PC-3 (cell line): ENCODE measurements around the gene ZFP3. TPM values are rescaled to one million over a fixed set of nuclear protein-coding genes. Genes with fewer than 3 reads are reported as not detected.
"Not testable (repeated sequence)": the region's sequence is repeated elsewhere in the genome, so short reads cannot be mapped to it uniquely, and the experiment has no call there.

Source experiments
- ATAC-seq: fragments of 200-7000 bp; cut with Tn5 transposase; 2 replicates; pipeline ENCODE4 v1.9.1; 2020; ENCODE audit warnings: mild to moderate bottlenecking, moderate library complexity
- BruUV-seq: library from RNA; stranded (reverse); fragments of 400-500 nt; replicated peaks from 2 replicates; lab custom pipeline; 2021; lab: Mats Ljungman, UMichigan
- CTCF ChIA-PET: fragments of 300-600 bp; sonication (Branson Sonifier 250); formaldehyde crosslinking; loops from one replicate; lab custom pipeline; 2022; ENCODE audit warnings: antibody characterized with exemption; lab: Charles Lee
- POLR2A ChIA-PET: fragments of 300-600 bp; sonication (Branson Sonifier 250); formaldehyde crosslinking; loops from one replicate; lab custom pipeline; 2022; ENCODE audit warnings: antibody characterized with exemption; ENCODE audit not compliant: unreplicated experiment; lab: Charles Lee
- DNase-seq: peaks from one replicate; pipeline ENCODE4 v3.0.0-alpha.2; 2015
- H2AFZ ChIP-seq: fragments of 300-600 bp; sonication (generic); 2 replicates; pipeline ENCODE4 v1.6.0; 2016; ENCODE audit warnings: antibody characterized with exemption, low read length
- H3F3A ChIP-seq: fragments of 300-600 bp; sonication (generic); one replicate; pipeline ENCODE4 v1.6.0; 2017; ENCODE audit warnings: antibody characterized with exemption, low read length, control low read depth, mild to moderate bottlenecking; ENCODE audit not compliant: unreplicated experiment
- H3K27ac ChIP-seq: fragments of 300-600 bp; sonication (generic); 2 replicates; pipeline ENCODE4 v1.5.1; 2016; ENCODE audit warnings: mild to moderate bottlenecking, low read length
- H3K27me3 ChIP-seq: fragments of 300-600 bp; sonication (generic); 2 replicates; pipeline ENCODE4 v1.6.1; 2016; ENCODE audit warnings: low read length, mixed read lengths
- H3K36me3 ChIP-seq: fragments of 300-600 bp; sonication (generic); 2 replicates; pipeline ENCODE4 v1.6.1; 2016; ENCODE audit warnings: low read depth, mixed run types, low read length, mixed read lengths
- H3K4me1 ChIP-seq: fragments of 300-600 bp; sonication (generic); 2 replicates; pipeline ENCODE4 v1.5.1; 2016; ENCODE audit warnings: low read length; ENCODE audit not compliant: insufficient read depth
- H3K4me2 ChIP-seq: fragments of 300-600 bp; sonication (generic); 2 replicates; pipeline ENCODE4 v1.6.0; 2016; ENCODE audit warnings: low read length
- H3K4me3 ChIP-seq: fragments of 300-600 bp; sonication (generic); 2 replicates; pipeline ENCODE4 v1.5.1; 2016; ENCODE audit warnings: mild to moderate bottlenecking, low read length, mixed read lengths
- H3K79me2 ChIP-seq: fragments of 300-600 bp; sonication (generic); 2 replicates; pipeline ENCODE4 v1.6.1; 2017; ENCODE audit warnings: low read length, mixed read lengths
- H3K9ac ChIP-seq: fragments of 300-600 bp; sonication (generic); 2 replicates; pipeline ENCODE4 v1.6.0; 2016; ENCODE audit warnings: mild to moderate bottlenecking, low read length
- H3K9me2 ChIP-seq: fragments of 300-600 bp; sonication (generic); replicated peaks from 2 replicates; pipeline ENCODE4 v1.6.1; 2016; ENCODE audit warnings: mixed run types, low read length, mixed read lengths
- H3K9me3 ChIP-seq: fragments of 300-600 bp; sonication (generic); 2 replicates; pipeline ENCODE4 v1.6.1; 2016; ENCODE audit warnings: low read length, mixed read lengths
- H4K20me1 ChIP-seq: fragments of 300-600 bp; sonication (generic); 2 replicates; pipeline ENCODE4 v1.6.1; 2016; ENCODE audit warnings: low read length, mixed read lengths
- CTCF ChIP-seq: fragments of 300-600 bp; sonication (generic); conservative IDR thresholded peaks from 2 replicates; pipeline ENCODE4 v1.5.1; 2017; ENCODE audit warnings: antibody characterized with exemption, low read depth, mild to moderate bottlenecking, low read length
- EZH2 ChIP-seq: fragments of 300-600 bp; sonication (generic); IDR thresholded peaks from one replicate; pipeline ENCODE4 v1.6.1; 2017; ENCODE audit warnings: antibody characterized with exemption, mild to moderate bottlenecking, low read length; ENCODE audit not compliant: unreplicated experiment
- EZH2phosphoT487 ChIP-seq: fragments of 300-600 bp; sonication (generic); IDR thresholded peaks from 2 replicates; pipeline ENCODE4 v1.6.1; 2018; ENCODE audit warnings: mild to moderate bottlenecking, antibody characterized with exemption, low read length, borderline replicate concordance
- intact Hi-C: fragments of 100-400 bp; cut with micrococcal nuclease; formaldehyde crosslinking; loops from 2 replicates; pipeline ENCODE4 v1.9.0; 2023
- total RNA-seq: library from RNA; depleted of rRNA; stranded (reverse); fragments of >200 nt; gene quantifications from 2 replicates; pipeline ENCODE4 v1.2.3, GENCODE V29; 2014

The ZFP3 gene
- total RNA-seq, 1 experiment from 2014 or later: 0.84 TPM

- no peaks in the 10 kb centered on the region for H3K36me3 ChIP-seq
- no peak for TF ChIP-seq EZH2
- TF ChIP-seq EZH2phosphoT487: no peak
- no peak for TF ChIP-seq CTCF
- no peaks in the 10 kb centered on the region for H3K9me3 ChIP-seq
- ChIA-PET CTCF (no interaction called here), POLR2A (no interaction called here)
- DNase-seq (no peak), ATAC-seq (no peak)
- no peaks in the 10 kb centered on the region for H3K9me2 ChIP-seq
- H3K27me3 ChIP-seq: no peaks in the 10 kb centered on the region
- no peak overlapping the region for H3K27ac ChIP-seq
- H3K4me3 ChIP-seq: no peak overlapping the region
- H2AFZ ChIP-seq: no peak overlapping the region
- H4K20me1 ChIP-seq: no peaks in the 10 kb centered on the region
- BruUV-seq: no TSS peak
- no peaks in the 10 kb centered on the region for H3K4me1 ChIP-seq
- H3F3A ChIP-seq: no peaks in the 10 kb centered on the region
- H3K4me2 ChIP-seq: no peak overlapping the region
- no peak overlapping the region for H3K9ac ChIP-seq
- no peaks in the 10 kb centered on the region for H3K79me2 ChIP-seq
- intact Hi-C loops: no loop called here
Measured at GRCh38 chr17:5133311-5133710, 55.0 kb downstream of the ZFP3 start.

GRCh38 chr17:5133961-5134360, 55.7 kb downstream of the ZFP3 start:
- POLR2A ChIA-PET, H3K4me2 ChIP-seq, H3K27me3 ChIP-seq, H3K9me2 ChIP-seq, H3K9me3 ChIP-seq, H2AFZ ChIP-seq, H3K4me3 ChIP-seq, H4K20me1 ChIP-seq, ATAC-seq, H3K9ac ChIP-seq, BruUV-seq, H3K27ac ChIP-seq, DNase-seq, CTCF ChIA-PET, H3K79me2 ChIP-seq, intact Hi-C loops, H3K36me3 ChIP-seq, H3F3A ChIP-seq, H3K4me1 ChIP-seq: not testable (repeated sequence)

- H3K79me2 ChIP-seq, DNase-seq, H4K20me1 ChIP-seq, H3K4me3 ChIP-seq, H3K9ac ChIP-seq, H3K27ac ChIP-seq, H3K36me3 ChIP-seq, POLR2A ChIA-PET, H2AFZ ChIP-seq, H3K4me2 ChIP-seq, ATAC-seq, H3K27me3 ChIP-seq, BruUV-seq, CTCF ChIA-PET, H3F3A ChIP-seq, H3K9me3 ChIP-seq, H3K4me1 ChIP-seq, intact Hi-C loops, H3K9me2 ChIP-seq: not testable (repeated sequence)
Measured at GRCh38 chr17:5134571-5134970, 56.3 kb downstream of the ZFP3 start.

GRCh38 chr17:5135131-5135712, 57.0 kb downstream of the ZFP3 start:
- POLR2A ChIA-PET, CTCF ChIA-PET, H3K9me2 ChIP-seq: not testable (repeated sequence)

More at GRCh38 chr17:5135131-5135712, 57.0 kb downstream of the ZFP3 start:
- H3K27ac ChIP-seq, H4K20me1 ChIP-seq, H3F3A ChIP-seq, H3K4me1 ChIP-seq, intact Hi-C loops, H3K27me3 ChIP-seq, H3K79me2 ChIP-seq, H3K4me3 ChIP-seq, ATAC-seq, H2AFZ ChIP-seq, H3K9ac ChIP-seq, H3K36me3 ChIP-seq, H3K9me3 ChIP-seq, BruUV-seq, DNase-seq, H3K4me2 ChIP-seq: not testable (repeated sequence)
